Thymus (tissue), 11 donors: Measurements from ENCODE around the gene ZNF526. TPM values are rescaled to one million over a fixed set of nuclear protein-coding genes. Genes with fewer than 3 reads are reported as not detected.

Source experiments
- DNase-seq, 9 donors: peaks; one replicate each; pipeline ENCODE4 v3.0.0-alpha.2; 2013; ENCODE audit warnings: low spot score in 9 of 9, low read depth in 6 of 9, missing footprints in 1 of 9
- H3K27ac ChIP-seq, 2 donors: one replicate each; pipeline ENCODE4 v1.5.1; 2013; ENCODE audit warnings: control low read depth in 1 of 2, low read depth in 1 of 2, low read length in 1 of 2, mild to moderate bottlenecking in 1 of 2, moderate library complexity in 1 of 2
- H3K27me3 ChIP-seq, 2 donors: one replicate each; pipeline ENCODE4 v1.5.1; 2013; ENCODE audit warnings: low read length in 1 of 2; ENCODE audit not compliant: control insufficient read depth in 2 of 2, insufficient read depth in 1 of 2
- H3K36me3 ChIP-seq, 2 donors: one replicate each; pipeline ENCODE4 v1.5.1; 2013; ENCODE audit warnings: low read length in 1 of 2, mild to moderate bottlenecking in 1 of 2, moderate library complexity in 1 of 2; ENCODE audit not compliant: control insufficient read depth in 2 of 2, insufficient read depth in 2 of 2
- H3K4me1 ChIP-seq, 2 donors: one replicate each; pipeline ENCODE4 v1.5.1; 2013; ENCODE audit warnings: low read length in 2 of 2; ENCODE audit not compliant: control insufficient read depth in 2 of 2, insufficient read depth in 2 of 2
- H3K4me3 ChIP-seq, 2 donors: one replicate each; pipeline ENCODE4 v1.5.1; 2013; ENCODE audit warnings: low read length in 2 of 2, control low read depth in 1 of 2, mild to moderate bottlenecking in 1 of 2
- H3K9me3 ChIP-seq, 2 donors: one replicate each; pipeline ENCODE4 v1.5.1; 2013; ENCODE audit warnings: low read length in 1 of 2, mild to moderate bottlenecking in 1 of 2; ENCODE audit not compliant: control insufficient read depth in 2 of 2, insufficient read depth in 1 of 2
- WGBS: extraction: QIAGEN DNeasy Blood & Tissue Kit; methylation state at CpG from one replicate; pipeline ENCODE4 v1.1.7; 2013; 5-methylcytosine and 5-hydroxymethylcytosine counted together
- polyA plus RNA-seq: library from polyadenylated mRNA; stranded (reverse); fragments of 200-250 nt; gene quantifications from one replicate; pipeline ENCODE4 v1.2.3, GENCODE V29; 2013
- total RNA-seq: library from RNA; stranded (reverse); fragments of 120-200 nt; gene quantifications from one replicate; pipeline ENCODE4 v1.2.4, GENCODE V29; 2013
- donor health status: healthy.

Gene ZNF526
- total and polyA plus RNA-seq, 2 donors, result 3.6 to 4.1 TPM

DNA sequence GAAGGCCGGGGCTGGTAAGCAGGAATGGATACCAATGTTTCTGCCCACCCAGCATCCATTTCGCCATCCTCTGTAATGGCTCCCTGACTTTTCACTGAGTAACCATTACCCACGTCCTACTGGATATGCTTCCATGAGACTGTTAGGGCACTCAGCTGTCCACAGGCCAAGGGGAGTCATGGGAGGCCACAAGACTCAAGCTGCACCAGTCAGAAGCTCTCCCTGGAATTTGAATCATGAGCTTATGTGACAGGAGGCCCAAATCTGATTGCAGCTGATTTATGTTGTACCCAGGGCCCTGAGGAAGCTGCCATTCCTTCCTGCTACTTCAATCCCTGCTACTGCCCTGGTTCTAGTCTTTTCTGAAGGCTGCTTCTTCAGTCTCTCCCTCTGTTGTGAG, 31.0 kb upstream of the ZNF526 start:
- Histone ChIP-seq H3K9me3 (peaks cover 3 to 4% of the 10 kb centered on the region in 2 donors), H3K27me3 (no peaks in the 10 kb centered on the region), H3K4me1 (peaks cover 18 to 26% of the 10 kb centered on the region in 2 donors), H3K4me3 (no peak overlapping the region), H3K27ac (no peak overlapping the region), H3K36me3 (no peaks in the 10 kb centered on the region)
- DNase-seq, result no peak
- WGBS, result 95% methylated on average over 3 of the region's 3 CpGs

- no peak overlapping the region for H3K27ac ChIP-seq
- no peak for DNase-seq
- peaks cover 3 to 4% of the 10 kb centered on the region in 2 donors for H3K9me3 ChIP-seq
- H3K4me1 ChIP-seq, result peaks cover 0 to 12% of the 10 kb centered on the region in 2 donors
- no peaks in the 10 kb centered on the region for H3K27me3 ChIP-seq
- H3K4me3 ChIP-seq, result no peak overlapping the region
- H3K36me3 ChIP-seq, result peaks cover 3 to 4% of the 10 kb centered on the region in 2 donors
- 84% methylated on average over 1 of the region's 1 CpG for WGBS
These were observed 28.8 kb upstream of the ZNF526 start for GRCh38 chr19:42191330-42191729.

DNA sequence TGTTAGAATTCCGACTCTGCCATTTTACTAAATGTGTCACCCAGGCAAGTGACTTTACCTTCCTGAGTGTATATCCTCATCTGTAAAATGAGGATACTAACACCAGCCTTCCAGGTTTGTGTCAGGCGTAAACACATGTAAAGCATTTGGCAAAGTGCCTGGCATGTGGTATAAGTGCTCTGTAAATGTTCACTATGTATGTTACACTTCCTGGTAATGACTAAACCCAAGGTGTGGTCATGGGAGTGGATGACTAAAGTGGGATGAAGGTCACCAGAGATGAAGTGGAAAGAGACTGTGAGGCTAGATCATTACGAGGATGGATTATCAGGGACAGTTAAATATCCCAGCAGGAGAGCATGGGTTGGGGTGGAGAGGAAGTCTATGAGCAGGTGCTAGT, 28.3 kb upstream of the ZNF526 start:
- H3K4me3 ChIP-seq, result no peak overlapping the region
- no peak for DNase-seq
- H3K27me3 ChIP-seq, result no peaks in the 10 kb centered on the region
- H3K36me3 ChIP-seq, result peaks cover 4 to 5% of the 10 kb centered on the region in 2 donors
- H3K9me3 ChIP-seq, result peaks cover 3 to 4% of the 10 kb centered on the region in 2 donors
- H3K27ac ChIP-seq, result no peak overlapping the region
- H3K4me1 ChIP-seq, result peaks cover 4 to 16% of the 10 kb centered on the region in 2 donors
- 85% methylated on average over 3 of the region's 3 CpGs for WGBS

DNA sequence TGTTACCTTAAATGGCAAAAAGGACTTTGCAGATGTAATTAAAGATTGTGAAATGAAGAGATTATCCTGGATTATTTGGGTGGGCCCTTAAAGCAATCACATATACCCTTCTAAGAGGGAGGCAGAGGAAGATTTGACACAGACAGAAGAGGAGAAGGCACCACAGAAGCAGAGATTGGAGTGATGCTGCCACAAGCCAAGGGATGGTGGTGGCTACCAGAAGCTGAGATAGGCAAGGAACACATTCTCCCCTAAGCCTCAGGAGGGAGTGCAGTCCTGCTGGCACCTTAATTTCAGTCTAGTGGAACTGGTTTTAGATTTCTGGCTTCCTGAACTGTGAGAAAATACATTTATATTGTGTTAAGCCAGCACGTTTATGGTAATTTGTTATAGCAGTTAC, 26.8 kb upstream of the ZNF526 start:
- Histone ChIP-seq H3K4me3 (no peak overlapping the region), H3K27me3 (no peaks in the 10 kb centered on the region), H3K36me3 (peaks cover 12% of the 10 kb centered on the region in 2 donors), H3K4me1 (peaks cover 16 to 31% of the 10 kb centered on the region in 2 donors), H3K27ac (no peak overlapping the region), H3K9me3 (peaks cover 3 to 4% of the 10 kb centered on the region in 2 donors)
- DNase-seq, result no peak
- 98% methylated on average over 1 of the region's 1 CpG for WGBS

GRCh38 chr19:42193706-42194105, 26.4 kb upstream of the ZNF526 start:
- Histone ChIP-seq H3K27ac (no peak overlapping the region), H3K4me3 (no peak overlapping the region), H3K36me3 (peaks cover 16% of the 10 kb centered on the region in 2 donors), H3K9me3 (peaks cover 3 to 4% of the 10 kb centered on the region in 2 donors), H3K27me3 (no peaks in the 10 kb centered on the region), H3K4me1 (peaks cover 20 to 35% of the 10 kb centered on the region in 2 donors)
- WGBS, result 95% methylated on average over 3 of the region's 3 CpGs
- DNase-seq, result no peak

GRCh38 chr19:42196011-42197001, 23.8 kb upstream of the ZNF526 start:
- WGBS, result 97% methylated on average over 47 of the region's 47 CpGs
- DNase-seq, result no peak
- Histone ChIP-seq H3K27ac (peak overlapping the region in 1 of 2 donors; percentile 82), H3K36me3 (peaks cover 25% of the 10 kb centered on the region in 2 donors), H3K9me3 (peaks cover 3 to 4% of the 10 kb centered on the region in 2 donors), H3K27me3 (no peaks in the 10 kb centered on the region), H3K4me3 (no peak overlapping the region), H3K4me1 (peaks cover 43 to 57% of the 10 kb centered on the region in 2 donors)

- DNase-seq, result peak in 3 of 9 donors; percentile 60 to 77 (median 60)
- H3K4me1 ChIP-seq, result peaks cover 52 to 65% of the 10 kb centered on the region in 2 donors
- H3K27ac ChIP-seq, result peak overlapping the region in 1 of 2 donors; percentile 82
- peaks cover 3 to 4% of the 10 kb centered on the region in 2 donors for H3K9me3 ChIP-seq
- H3K4me3 ChIP-seq, result peak overlapping the region in 1 of 2 donors; percentile 6
- H3K36me3 ChIP-seq, result peaks cover 32 to 35% of the 10 kb centered on the region in 2 donors
- no peaks in the 10 kb centered on the region for H3K27me3 ChIP-seq
- 43% methylated on average over 5 of the region's 5 CpGs for WGBS
These were observed 22.7 kb upstream of the ZNF526 start for GRCh38 chr19:42197375-42197817.

GRCh38 chr19:42198676-42199439, 21.3 kb upstream of the ZNF526 start:
- Histone ChIP-seq H3K4me1 (peaks cover 52 to 72% of the 10 kb centered on the region in 2 donors), H3K27ac (peak overlapping the region; percentile 92 to 99), H3K4me3 (peak overlapping the region; percentile 49 to 57), H3K36me3 (peaks cover 45 to 48% of the 10 kb centered on the region in 2 donors), H3K27me3 (no peaks in the 10 kb centered on the region), H3K9me3 (no peaks in the 10 kb centered on the region)
- 5% methylated on average over 7 of the region's 7 CpGs for WGBS
- peak; percentile 85 to 98 (median 95) for DNase-seq
